Adrenal gland (tissue), 5 donors: ENCODE data around the gene XK.

Source experiments
- CTCF ChIP-seq, 6 experiments: fragments of 450-650 bp in 4 of 6; fragments of 200-600 bp in 2 of 6; sonication (generic) in 1 of 6; IDR thresholded peaks; 1 replicate in 5 of 6; 2 replicates in 1 of 6; pipeline versions ENCODE4 v1.5.1 to v1.8.0; 2016 to 2021; ENCODE audit warnings: antibody characterized with exemption in 6 of 6, mild to moderate bottlenecking in 2 of 6, moderate library complexity in 1 of 6
- POLR2A ChIP-seq, 2 donors: fragments of 450-650 bp; IDR thresholded peaks; one replicate each; pipeline ENCODE4 v1.6.1; 2017; ENCODE audit warnings: antibody characterized with exemption in 2 of 2, mild to moderate bottlenecking in 2 of 2, moderate library complexity in 1 of 2
- donor health status: DM: no; HTN: no; CAD: no.

DNA sequence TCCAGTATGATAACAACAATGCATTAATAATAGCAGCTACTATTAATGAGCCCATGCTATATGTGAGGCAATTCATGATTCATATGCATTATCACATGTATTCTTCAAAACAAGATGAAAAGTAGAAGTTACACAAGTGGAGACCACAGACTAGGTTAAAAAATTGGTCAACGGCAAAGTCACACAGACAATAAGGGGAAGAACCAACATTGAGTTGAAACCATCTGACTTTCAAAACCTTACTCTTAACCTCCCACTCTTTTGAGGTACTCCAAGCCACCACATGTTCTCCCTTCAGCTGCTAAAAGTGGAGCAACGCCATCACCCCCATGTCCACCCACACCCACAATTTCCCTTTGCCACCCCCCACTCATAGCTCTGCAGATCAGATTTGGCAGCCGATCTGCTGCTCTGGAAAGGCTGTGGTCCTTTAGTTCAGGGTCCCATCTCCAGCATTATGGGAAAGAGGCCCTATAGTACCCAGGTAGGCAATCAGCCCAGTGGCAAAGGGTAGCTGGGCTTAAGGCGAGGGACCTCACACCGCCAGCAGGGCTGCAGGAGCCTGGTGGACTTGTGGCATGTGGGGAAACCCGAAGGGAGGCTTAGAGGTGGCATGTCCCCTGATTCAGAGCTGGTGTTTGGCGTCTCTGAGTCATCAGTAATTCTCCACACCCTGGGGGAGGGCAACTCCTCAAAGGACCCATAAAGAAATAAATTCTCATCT lies 60.8 kb downstream of the XK start:
- no peak for TF ChIP-seq POLR2A (IDR thresholded peaks at IDR 0.05)
- TF ChIP-seq CTCF (IDR thresholded peaks at IDR 0.05), result no peak
